ENCODE data around the gene P2RY6. TPM values are rescaled to one million over a fixed set of nuclear protein-coding genes. Genes with fewer than 3 reads are reported as not detected.

The P2RY6 gene
- total RNA-seq, 2 experiments from 2014 or later = not detected

- Mint-ChIP-seq H3K36me3 (ENCODE audit: low read depth) (no peaks in the 10 kb centered on the region), H3K27ac (no peak overlapping the region), H3K4me3 (no peak overlapping the region), H3K9me3 (no peaks in the 10 kb centered on the region), H3K27me3 (peaks cover 7% of the 10 kb centered on the region), H3K4me1 (ENCODE audit: low read depth) (peaks cover 10% of the 10 kb centered on the region)
- H3K4me3 ChIP-seq (ENCODE audit: low read length) = no peak overlapping the region
- ATAC-seq (ENCODE audit: poor library complexity) (no peak), DNase-seq (no peak)
- no peaks in the 10 kb centered on the region for H3K9me3 ChIP-seq (ENCODE audit: control insufficient read depth in 1 of 2, insufficient read depth in 1 of 2, low read length in 2 of 2)
- no peaks in the 10 kb centered on the region for H3K36me3 ChIP-seq (ENCODE audit: insufficient read depth, low read length)
- POLR2A ChIA-PET = no interaction called here
- H3K4me1 ChIP-seq (ENCODE audit: insufficient read depth, low read length) = peaks cover 8% of the 10 kb centered on the region
- no peaks in the 10 kb centered on the region for H3K27me3 ChIP-seq (ENCODE audit: control insufficient read depth in 1 of 2, insufficient read depth in 2 of 2, low read length in 2 of 2)
- intact Hi-C loops (cut with DNase I, micrococcal nuclease) = no loop called here
- TF ChIP-seq, protein P1, sequence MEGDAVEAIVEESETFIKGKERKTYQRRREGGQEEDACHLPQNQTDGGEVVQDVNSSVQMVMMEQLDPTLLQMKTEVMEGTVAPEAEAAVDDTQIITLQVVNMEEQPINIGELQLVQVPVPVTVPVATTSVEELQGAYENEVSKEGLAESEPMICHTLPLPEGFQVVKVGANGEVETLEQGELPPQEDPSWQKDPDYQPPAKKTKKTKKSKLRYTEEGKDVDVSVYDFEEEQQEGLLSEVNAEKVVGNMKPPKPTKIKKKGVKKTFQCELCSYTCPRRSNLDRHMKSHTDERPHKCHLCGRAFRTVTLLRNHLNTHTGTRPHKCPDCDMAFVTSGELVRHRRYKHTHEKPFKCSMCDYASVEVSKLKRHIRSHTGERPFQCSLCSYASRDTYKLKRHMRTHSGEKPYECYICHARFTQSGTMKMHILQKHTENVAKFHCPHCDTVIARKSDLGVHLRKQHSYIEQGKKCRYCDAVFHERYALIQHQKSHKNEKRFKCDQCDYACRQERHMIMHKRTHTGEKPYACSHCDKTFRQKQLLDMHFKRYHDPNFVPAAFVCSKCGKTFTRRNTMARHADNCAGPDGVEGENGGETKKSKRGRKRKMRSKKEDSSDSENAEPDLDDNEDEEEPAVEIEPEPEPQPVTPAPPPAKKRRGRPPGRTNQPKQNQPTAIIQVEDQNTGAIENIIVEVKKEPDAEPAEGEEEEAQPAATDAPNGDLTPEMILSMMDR (IDR thresholded peaks at IDR 0.05) = no peak
- no peak overlapping the region for H3K27ac ChIP-seq (ENCODE audit: low read depth in 1 of 2, low read length in 2 of 2)
- CTCF ChIA-PET = no interaction called here
Observed at GRCh38 chr11:73318501-73319011, 46.4 kb downstream of the P2RY6 start.

DNA sequence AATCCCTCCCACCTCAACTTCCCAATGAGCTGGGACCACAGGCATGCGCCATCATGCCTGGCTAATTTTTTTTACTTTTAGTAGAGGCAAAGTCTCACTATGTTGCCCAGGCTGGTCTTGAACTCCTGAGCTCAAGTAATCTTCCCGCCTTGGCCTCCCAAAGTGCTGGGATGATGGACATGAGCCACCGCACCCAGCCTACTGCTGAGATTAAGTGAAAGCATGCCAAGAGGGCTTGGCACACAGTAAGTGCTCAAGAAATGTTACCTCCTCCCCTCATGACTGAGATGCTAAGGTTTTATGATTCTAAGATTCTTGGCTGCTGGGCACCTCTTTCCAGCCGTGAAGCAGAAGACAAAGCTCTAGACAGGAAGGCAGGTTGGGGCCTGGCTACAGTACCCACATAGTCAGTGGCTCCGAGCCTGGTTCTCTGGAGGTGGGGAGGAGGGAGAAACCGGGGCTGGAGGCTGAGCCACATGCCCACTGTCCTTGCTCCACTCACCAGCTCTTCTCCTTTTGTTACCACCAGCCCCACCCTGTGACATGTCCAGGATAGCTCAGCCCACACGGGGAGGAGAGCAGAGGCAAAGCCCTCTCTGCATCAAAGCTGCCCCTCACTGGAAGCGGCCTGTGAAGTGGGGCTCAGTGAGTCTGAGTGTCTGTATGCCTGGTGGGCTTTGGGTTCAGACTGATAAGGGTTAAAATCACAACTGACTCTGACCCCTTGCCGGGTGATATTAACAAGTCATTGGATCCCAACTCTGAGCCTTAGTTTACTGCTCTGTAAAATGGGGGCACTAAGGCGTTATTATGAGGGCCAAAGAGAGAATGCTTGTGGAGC is 48.8 kb downstream of the P2RY6 start:
- intact Hi-C loops (cut with DNase I, micrococcal nuclease) = no loop called here
- H3K9me3 Mint-ChIP-seq = no peaks in the 10 kb centered on the region
- H3K9me3 ChIP-seq (ENCODE audit: control insufficient read depth in 1 of 2, insufficient read depth in 1 of 2, low read length in 2 of 2) = no peaks in the 10 kb centered on the region
- H3K27me3 ChIP-seq (ENCODE audit: control insufficient read depth in 1 of 2, insufficient read depth in 2 of 2, low read length in 2 of 2) = no peaks in the 10 kb centered on the region
- ChIA-PET POLR2A (interaction anchor here (1.2 kb wide), 1 partner anchor 12 kb away, joined by 3 read pairs; no protein-coding TSS in a partner anchor), CTCF (no interaction called here)
- H3K36me3 ChIP-seq (ENCODE audit: insufficient read depth, low read length) = no peaks in the 10 kb centered on the region
- H3K27me3 Mint-ChIP-seq = peaks cover 6% of the 10 kb centered on the region
- peaks cover 5% of the 10 kb centered on the region for H3K4me1 ChIP-seq (ENCODE audit: insufficient read depth, low read length)
- H3K27ac ChIP-seq (ENCODE audit: low read depth in 1 of 2, low read length in 2 of 2) = no peak overlapping the region
- ATAC-seq (ENCODE audit: poor library complexity) (no peak), DNase-seq (no peak)
- peaks cover 10% of the 10 kb centered on the region for H3K4me1 Mint-ChIP-seq (ENCODE audit: low read depth)
- H3K27ac Mint-ChIP-seq = no peak overlapping the region
- no peak overlapping the region for H3K4me3 ChIP-seq (ENCODE audit: low read length)
- H3K36me3 Mint-ChIP-seq (ENCODE audit: low read depth) = no peaks in the 10 kb centered on the region
- H3K4me3 Mint-ChIP-seq = no peak overlapping the region
- TF ChIP-seq, protein P1 (IDR thresholded peaks at IDR 0.05) = no peak

DNA sequence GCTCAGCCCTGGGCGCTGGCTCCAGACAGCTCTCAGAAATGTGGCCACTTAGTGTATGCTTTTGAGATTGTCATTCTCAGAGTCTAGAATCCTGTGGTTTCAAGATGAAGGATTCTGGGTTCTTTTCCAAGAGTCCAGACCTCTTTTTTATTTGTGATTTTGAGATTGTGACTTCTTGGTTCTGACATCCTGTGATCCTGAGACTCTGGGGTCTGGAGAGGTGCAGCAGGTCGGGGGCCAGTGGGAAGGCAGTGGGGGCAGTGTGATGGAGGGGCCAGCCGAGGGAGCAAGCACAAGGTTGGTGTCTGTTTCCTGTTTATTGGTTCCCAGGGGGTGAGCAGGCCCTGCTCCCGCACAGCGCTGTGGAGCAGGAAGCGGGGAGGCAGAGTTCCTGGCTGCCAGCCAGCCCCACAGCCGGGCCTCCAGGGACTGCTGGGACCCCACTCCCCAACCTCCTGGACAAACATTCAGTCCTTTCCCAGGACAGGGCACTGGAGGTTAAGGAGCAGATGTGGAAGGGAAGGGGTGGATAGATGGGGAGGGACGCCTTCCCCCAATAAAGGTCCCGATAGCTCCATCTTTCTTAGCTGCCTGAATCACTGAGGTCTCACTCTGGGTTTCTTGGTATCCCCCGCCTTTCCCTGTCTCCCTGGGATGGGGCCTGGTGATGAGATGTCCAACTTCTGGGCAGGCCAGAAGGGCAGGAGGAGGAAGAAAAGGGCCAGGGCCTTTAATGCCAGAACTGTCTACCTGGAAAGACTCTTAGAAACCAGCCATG is 49.7 kb downstream of the P2RY6 start:
- Histone ChIP-seq H3K27me3 (ENCODE audit: control insufficient read depth in 1 of 2, insufficient read depth in 2 of 2, low read length in 2 of 2) (no peaks in the 10 kb centered on the region), H3K4me3 (ENCODE audit: low read length) (no peak overlapping the region), H3K36me3 (ENCODE audit: insufficient read depth, low read length) (no peaks in the 10 kb centered on the region), H3K9me3 (ENCODE audit: control insufficient read depth in 1 of 2, insufficient read depth in 1 of 2, low read length in 2 of 2) (no peaks in the 10 kb centered on the region), H3K4me1 (ENCODE audit: insufficient read depth, low read length) (peaks cover 5% of the 10 kb centered on the region), H3K27ac (ENCODE audit: low read depth in 1 of 2, low read length in 2 of 2) (no peak overlapping the region)
- H3K36me3 Mint-ChIP-seq (ENCODE audit: low read depth) = no peaks in the 10 kb centered on the region
- H3K4me1 Mint-ChIP-seq (ENCODE audit: low read depth) = peaks cover 10% of the 10 kb centered on the region
- H3K27ac Mint-ChIP-seq = no peak overlapping the region
- POLR2A ChIA-PET = interaction anchor here (1.2 kb wide), 1 partner anchor 13 kb away, joined by 3 read pairs; no protein-coding TSS in a partner anchor
- DNase-seq (no peak), ATAC-seq (ENCODE audit: poor library complexity) (no peak)
- H3K27me3 Mint-ChIP-seq = no peaks in the 10 kb centered on the region
- no peaks in the 10 kb centered on the region for H3K9me3 Mint-ChIP-seq
- intact Hi-C loops (cut with DNase I, micrococcal nuclease) = no loop called here
- H3K4me3 Mint-ChIP-seq = no peak overlapping the region
- TF ChIP-seq, protein P1 (IDR thresholded peaks at IDR 0.05) = no peak
- CTCF ChIA-PET = no interaction called here
